Dermis microvascular lymphatic vessel endothelial cell (primary cell): ENCODE measurements around the gene C19orf25. TPM values are rescaled to one million over a fixed set of nuclear protein-coding genes. Genes with fewer than 3 reads are reported as not detected.

Experiments used
- DNase-seq, 2 donors: peaks; one replicate each; pipeline versions ENCODE4 v3.0.0 to v3.0.0-alpha.2; 2010; ENCODE audit warnings: low read depth in 2 of 2
- total RNA-seq: library from RNA; depleted of rRNA; stranded (reverse); fragments of >200 nt; gene quantifications from 2 replicates; pipeline ENCODE4 v1.2.1, GENCODE V29; 2014

The C19orf25 gene
- total RNA-seq, 1 donor from 2014 or later, result 15.4 TPM

- DNase-seq, result no peak
These were observed 12.4 kb downstream of the C19orf25 start for GRCh38 chr19:1466461-1467214.

DNA sequence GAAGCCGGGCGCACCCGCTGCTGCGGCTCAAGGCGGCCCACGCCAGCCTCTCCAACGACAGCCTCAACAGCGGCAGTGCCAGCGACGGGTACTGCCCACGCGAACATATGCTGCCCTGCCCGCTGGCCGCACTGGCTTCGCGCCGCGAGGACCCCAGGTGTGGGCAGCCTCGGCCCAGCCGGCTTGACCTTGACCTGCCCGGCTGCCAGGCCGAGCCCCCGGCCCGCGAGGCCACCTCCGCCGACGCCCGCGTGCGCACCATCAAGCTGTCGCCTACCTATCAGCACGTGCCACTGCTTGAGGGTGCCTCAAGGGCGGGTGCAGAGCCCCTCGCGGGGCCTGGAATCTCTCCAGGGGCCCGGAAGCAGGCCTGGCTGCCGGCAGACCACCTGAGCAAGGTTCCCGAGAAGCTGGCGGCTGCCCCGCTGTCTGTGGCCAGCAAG is 13.0 kb downstream of the C19orf25 start:
- DNase-seq, result no peak

DNA sequence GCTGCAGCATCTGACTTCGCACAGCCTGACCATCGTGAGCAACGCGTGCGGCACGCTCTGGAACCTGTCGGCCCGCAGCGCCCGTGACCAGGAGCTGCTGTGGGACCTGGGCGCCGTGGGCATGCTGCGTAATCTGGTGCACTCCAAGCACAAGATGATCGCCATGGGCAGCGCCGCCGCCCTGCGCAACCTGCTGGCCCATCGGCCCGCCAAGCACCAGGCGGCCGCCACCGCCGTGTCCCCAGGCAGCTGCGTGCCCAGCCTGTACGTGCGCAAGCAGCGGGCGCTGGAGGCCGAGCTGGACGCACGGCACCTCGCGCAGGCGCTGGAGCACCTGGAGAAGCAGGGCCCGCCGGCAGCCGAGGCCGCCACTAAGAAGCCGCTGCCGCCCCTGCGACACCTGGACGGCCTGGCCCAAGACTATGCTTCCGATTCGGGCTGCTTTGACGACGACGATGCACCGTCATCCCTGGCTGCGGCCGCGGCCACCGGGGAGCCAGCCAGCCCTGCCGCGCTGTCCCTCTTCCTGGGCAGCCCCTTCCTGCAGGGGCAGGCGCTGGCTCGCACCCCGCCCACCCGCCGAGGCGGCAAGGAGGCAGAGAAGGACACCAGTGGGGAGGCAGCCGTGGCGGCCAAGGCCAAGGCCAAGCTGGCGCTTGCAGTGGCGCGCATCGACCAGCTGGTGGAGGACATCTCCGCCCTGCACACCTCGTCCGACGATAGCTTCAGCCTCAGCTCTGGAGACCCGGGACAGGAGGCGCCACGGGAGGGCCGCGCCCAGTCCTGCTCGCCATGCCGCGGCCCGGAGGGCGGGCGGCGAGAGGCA is 13.6 kb downstream of the C19orf25 start:
- DNase-seq, result peak in 1 of 2 donors; percentile 63

- DNase-seq, result no peak
These were observed 17.2 kb downstream of the C19orf25 start for GRCh38 chr19:1461862-1462261.

DNA sequence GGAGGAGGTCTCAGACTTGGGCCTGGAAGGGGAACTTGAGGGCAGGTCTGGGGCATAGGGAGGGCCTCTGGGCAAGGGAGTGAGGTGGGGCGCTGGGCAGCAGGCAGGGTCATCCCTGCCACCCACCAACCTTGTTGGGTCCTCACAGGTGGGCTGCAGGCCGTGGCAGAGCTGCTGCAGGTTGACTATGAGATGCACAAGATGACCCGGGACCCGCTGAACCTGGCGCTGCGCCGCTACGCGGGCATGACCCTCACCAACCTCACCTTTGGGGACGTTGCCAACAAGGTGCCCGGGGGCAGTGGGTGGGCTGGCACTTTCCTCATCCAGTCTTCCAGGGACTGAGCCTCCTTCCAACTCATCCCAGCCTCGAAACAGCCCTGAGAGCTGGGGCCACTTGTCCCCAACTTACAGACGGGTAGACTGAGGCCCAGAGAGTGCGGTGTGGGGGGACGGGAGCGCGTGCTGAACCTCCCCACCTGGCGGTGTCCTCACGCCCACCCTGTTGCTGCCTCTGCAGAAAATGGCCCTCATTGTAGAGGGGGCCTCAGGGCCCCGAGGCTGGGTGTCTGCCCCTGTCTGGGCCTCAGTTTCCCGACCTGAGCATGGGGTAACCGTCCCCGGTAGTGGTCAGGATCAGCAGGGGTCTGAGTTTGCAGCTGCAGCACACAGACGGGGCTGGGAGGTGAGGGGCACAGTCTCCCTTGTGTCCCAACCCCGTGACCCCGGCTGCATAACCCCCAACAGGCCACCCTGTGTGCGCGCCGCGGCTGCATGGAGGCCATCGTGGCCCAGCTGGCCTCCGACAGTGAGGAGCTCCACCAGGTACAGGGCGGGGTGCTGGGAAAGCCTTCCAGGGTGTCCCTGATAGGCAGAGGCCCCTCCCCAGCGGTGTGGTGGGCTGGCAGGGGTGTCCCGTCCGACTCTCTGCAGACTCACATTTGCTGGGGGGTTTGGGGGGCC is 18.7 kb downstream of the C19orf25 start:
- no peak for DNase-seq

DNA sequence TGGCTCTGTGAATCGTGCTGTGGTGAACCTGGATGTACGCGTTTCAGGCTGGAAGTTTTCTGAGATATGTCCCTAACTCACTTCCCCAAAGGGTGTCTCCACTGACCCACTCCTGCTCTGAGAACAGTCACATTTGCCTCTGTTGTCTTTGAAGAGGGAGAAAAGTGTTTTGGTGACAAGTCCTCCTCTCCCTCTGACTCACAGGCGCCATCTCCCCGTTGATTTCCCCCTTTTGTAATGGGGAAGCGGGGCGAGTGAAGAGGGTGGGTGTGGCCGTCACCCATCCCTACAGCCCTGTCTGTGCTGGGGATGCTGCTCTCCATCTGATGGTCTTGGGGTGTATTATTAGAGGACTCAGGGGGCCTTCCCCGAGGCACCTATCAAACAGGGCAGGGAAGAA is 19.5 kb downstream of the C19orf25 start:
- DNase-seq, result no peak

- DNase-seq, result no peak
These were observed 21.1 kb downstream of the C19orf25 start for GRCh38 chr19:1457892-1458291.

DNA sequence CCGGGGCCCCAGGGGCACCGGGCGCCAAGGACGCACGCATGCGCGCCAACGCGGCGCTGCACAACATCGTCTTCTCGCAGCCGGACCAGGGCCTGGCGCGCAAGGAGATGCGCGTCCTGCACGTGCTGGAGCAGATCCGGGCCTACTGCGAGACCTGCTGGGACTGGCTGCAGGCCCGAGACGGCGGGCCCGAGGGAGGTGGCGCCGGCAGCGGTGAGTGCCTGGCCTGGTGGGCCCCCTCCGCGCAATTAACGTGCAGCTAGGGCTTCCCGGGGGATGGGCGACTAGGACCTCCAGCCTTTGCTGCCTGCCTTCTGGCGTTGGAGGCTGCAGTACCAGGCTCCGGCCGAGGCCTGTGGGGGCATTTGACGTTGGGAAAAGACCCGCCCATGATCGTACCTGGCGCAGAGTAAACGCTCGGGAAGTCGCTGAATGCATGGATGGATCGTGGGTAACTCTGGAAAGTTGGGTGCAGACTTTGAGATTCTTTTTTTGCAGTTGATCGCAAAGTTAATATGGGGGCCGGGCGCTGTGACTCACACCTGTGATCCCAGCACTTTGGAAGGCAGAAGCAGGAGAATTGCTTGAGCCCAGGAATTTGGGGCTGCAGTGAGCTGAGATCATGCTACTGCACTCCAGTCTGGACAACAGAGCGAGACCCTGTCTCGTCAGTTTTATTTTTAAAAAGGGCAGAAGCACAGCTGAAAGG is 21.8 kb downstream of the C19orf25 start:
- no peak for DNase-seq

DNA sequence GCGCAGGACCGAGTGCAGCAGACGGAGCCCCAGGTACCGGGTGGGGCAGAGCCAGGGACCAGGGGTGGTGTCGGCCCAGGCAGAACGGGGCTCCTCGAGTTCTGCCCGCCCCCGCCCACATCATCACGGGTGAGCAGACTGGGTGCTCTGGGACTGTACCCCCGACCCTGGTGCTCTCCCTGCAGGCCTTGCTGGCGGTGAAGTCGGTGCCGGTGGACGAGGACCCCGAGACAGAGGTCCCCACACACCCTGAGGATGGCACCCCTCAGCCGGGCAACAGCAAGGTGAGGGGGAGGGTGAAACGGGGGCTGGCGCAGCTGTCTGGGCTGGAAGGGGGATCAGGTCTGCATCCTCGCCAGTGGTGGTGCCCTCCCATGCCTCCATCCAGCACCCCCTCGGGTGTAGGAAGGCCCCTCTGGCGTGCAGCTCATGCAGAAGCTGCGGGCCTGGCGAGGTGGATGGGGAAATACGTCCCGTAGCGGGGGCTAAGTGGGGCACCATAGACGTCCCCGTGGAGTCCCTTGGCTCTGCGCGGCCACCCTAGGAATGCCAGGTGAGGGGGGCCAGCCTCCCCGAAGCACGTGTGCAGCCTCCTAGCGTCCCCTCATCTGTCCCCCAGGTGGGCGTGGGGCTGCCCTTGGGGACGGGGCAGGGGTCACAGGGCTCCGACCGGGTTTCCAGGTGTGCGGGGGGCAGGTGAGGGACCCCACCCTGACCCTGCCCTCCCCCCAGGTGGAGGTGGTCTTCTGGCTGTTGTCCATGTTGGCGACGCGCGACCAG is 22.7 kb downstream of the C19orf25 start:
- no peak for DNase-seq

DNA sequence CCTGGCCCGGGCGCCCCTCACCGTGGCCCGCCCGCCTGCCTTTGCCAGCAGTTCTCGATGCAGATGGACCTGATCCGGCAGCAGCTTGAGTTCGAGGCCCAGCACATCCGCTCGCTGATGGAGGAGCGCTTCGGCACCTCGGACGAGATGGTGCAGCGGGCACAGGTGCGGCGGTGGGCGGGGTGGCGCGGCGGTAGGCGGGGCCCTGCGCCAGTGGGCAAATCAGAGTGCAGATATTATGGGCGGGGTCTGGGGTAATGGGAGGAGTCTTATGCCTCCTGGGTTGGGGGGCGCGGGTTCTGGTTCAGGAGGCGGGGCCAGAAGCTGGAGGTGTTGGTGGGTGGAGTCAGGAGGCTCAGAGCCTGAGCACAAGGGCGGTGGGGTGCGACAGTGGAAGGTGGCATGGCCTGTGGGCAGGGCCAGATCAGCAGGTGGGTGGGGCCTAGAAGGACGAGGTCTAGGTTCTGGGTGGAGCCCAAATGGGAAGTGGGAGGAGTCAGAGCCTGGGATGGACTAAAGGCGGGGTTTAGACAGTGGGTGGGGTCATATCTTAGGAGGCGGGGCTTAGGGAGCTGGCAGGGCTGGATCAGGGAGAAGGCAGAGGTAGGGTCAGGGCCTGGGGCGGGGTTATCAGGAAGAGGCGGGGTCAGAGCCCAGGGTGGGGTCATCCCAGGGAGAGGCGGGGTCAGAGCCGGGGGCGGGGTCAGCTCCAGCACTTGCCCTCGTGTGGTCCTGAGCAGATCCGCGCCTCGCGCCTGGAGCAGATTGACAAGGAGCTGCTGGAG is 23.5 kb downstream of the C19orf25 start:
- DNase-seq, result peak in 1 of 2 donors; percentile 54

- peak in 1 of 2 donors; percentile 81 for DNase-seq
These were observed 24.0 kb downstream of the C19orf25 start for GRCh38 chr19:1455002-1455335.

DNA sequence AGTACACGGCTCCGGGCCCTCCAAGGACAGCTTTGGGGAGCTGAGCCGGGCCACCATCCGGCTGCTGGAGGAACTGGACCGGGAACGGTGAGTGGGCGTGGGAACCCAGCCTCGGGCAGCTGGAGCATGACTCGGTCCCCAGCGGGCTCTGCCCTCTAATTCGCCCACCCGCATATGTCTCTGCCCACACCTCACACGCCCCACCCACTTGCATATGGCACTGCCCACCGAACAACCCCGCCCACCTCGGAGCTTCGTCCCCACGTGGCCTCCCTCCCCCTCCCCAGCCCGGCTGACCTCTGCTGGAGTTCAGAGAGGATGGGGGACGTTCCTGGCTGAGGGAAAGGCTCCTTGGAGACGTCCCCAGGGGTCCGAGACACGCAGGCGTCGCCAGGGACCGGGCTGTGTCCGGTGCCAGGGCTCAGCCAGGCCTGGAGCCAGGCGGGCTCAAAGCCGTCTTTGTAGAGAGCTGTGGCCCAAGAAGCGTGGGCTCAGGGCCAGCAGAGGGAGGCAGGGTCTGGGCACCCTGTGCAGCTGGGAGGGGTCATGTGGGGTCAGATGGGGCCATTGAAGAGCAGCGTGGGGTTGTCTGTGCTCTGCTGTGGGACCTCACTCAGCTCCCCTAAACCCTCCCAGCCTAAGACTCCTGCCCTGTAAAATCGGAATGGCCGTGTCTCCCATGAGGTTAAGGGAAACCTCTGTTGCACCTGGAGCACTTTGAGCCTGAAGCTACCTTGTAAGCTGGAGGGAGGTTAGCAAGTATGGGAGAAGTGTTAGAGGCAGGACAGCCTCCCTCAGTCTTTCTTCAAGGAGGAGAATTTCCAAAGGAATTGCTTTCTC is 25.3 kb downstream of the C19orf25 start:
- DNase-seq, result peak in 1 of 2 donors; percentile 33

DNA sequence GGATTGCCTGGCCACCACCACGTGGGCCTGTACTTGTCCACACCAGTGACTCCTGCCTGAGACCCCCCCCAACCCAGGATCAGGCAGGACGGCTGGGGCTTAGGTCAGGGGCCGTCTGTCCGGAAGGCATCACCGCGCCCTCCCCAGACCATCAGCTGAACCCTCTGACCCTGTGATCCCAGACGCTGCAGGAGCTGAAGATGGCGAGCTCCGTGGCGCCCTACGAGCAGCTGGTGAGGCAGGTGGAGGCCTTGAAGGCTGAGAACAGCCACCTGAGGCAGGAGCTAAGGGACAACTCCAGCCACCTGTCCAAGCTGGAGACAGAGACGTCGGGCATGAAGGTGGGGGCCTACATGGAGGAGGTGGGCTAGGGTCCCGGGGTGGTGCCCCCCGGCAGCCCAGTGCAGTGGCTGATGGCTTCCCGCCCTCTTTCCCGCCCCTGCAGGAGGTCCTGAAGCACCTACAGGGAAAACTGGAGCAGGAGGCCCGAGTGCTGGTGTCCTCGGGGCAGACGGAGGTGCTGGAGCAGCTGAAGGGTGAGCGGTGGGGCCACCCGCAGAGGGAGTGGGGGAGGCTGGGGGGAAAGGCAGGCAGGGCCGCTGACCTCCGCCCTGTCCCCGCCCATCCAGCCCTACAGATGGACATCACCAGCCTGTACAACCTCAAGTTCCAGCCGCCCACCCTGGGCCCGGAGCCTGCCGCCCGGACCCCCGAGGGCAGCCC is 26.1 kb downstream of the C19orf25 start:
- DNase-seq, result no peak

DNA sequence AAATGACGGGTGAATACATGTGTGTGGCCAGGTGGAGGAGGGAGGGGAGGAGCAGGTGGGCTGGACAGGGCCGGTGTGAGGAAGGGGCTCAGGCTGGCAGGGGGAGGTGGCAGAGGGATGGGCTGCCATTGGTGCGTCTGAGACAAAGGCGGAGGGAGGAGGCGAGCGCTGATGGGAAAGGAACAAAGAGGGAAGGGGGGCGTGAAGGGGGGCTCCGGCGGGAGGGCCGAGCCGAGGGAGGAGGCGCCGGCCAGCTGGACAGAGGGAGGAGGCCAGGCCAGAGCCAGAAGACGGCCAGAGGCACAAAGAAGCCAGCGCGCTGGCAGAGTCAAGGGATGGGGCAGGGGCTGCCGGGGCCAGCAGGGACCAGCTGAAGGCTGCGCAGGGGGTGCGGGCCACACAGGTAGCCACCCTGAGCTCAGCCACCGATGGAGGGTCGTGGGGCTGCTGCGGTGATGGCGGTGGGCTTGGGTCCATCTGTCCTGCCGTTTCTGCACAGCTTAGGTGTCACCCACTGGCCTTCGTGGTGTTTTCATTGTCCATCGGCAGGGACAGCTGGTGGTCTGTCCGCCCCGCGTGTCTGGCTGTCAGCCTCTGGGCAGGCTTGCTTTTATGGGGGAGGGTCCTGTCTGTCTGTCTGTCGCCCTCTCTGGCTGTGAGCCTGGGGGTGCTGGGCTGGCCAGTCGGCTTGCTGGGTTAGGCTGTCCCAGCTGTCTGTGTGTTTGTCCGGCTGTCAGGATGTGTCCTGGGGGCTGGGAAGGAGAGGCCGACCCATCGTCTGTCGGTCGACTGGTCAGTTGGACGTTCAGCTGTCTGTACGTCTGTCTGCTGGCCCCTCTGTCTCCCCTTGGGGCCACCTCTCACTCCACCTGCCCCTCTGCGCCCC is 26.9 kb downstream of the C19orf25 start:
- no peak for DNase-seq

GRCh38 chr19:1450735-1451731 is 28.0 kb downstream of the C19orf25 start:
- no peak for DNase-seq
